GM18909 (cell line): ENCODE measurements around the gene INAFM1.

Experiments
- ATAC-seq: cut with Tn5 transposase; IDR thresholded peaks from one replicate; pipeline ENCODE4 v1.9.1; 2021; ENCODE audit warnings: mild to moderate bottlenecking; ENCODE audit not compliant: unreplicated experiment, poor library complexity

Gene INAFM1

GRCh38 chr19:47305309-47305751 lies 30.6 kb downstream of the INAFM1 start:
- no peak for ATAC-seq

- no peak for ATAC-seq
Observed at GRCh38 chr19:47306303-47306702, 31.6 kb downstream of the INAFM1 start.

DNA sequence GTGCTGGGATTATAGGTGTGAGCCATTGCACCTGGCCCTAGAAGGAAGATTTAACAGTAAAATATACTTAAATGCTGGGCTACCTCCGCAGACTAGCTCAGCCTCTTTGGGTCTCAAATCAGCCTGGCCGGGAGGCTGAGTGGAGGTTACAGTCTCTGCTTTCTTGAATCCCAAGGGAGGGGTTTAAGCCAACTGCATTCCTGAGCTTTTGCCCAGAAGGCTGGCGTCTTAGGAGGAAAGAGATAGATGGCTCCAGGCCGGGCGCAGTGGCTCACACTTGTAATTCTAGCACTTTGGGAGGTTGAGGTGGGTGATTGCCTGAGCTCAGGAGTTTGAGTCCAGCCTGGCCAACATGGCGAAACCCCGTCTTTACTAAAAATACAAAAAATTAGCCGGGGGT lies 34.4 kb downstream of the INAFM1 start:
- no peak for ATAC-seq

DNA sequence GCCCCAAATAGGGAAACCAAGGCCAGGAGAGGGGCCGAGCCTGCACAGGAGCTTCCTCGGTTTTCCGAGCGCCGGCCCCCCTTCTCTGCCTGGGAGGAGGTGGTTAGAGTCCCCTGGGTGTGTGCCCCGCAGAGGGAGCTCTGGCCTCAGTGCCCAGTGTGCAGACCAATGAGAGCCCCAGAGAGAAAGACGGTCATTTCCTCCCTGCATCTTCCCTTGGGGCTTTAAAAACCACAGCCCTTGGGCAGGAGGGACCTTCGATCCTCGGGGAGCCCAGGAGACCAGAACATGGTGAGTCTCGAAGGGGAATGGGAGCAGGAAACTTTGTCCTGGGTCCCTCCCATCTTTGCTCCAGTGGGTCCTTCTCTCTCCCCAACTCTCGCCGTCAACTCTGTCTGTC lies 34.9 kb downstream of the INAFM1 start, which contains the start of gene C5AR1:
Gene C5AR1, plus strand, starts transcription at position 254 of the 400 bp plus-strand sequence. Its CDS starts 35 bp downstream, at position 289.
- no peak for ATAC-seq

- ATAC-seq, result no peak
Observed at GRCh38 chr19:47310323-47310722, 35.6 kb downstream of the INAFM1 start.

DNA sequence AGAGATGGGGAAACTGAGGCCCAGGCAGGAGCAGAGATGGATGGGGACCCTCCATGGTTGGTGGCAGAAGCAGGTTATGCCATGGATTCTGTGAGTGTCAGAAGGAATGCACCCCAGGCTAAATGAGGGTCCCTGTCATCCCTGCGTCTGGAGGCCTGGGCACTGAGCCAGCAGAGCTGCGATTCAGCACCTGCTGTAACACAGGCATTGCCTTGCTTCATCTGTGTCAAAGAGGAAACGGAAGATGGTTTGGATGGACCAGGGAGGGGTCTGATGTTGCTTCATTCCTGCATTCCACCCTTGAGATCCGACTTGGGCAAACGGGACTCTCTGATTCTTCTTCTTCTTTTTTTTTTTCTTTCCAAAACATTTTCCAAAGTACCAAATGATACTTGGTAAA lies 36.1 kb downstream of the INAFM1 start:
- no peak for ATAC-seq

DNA sequence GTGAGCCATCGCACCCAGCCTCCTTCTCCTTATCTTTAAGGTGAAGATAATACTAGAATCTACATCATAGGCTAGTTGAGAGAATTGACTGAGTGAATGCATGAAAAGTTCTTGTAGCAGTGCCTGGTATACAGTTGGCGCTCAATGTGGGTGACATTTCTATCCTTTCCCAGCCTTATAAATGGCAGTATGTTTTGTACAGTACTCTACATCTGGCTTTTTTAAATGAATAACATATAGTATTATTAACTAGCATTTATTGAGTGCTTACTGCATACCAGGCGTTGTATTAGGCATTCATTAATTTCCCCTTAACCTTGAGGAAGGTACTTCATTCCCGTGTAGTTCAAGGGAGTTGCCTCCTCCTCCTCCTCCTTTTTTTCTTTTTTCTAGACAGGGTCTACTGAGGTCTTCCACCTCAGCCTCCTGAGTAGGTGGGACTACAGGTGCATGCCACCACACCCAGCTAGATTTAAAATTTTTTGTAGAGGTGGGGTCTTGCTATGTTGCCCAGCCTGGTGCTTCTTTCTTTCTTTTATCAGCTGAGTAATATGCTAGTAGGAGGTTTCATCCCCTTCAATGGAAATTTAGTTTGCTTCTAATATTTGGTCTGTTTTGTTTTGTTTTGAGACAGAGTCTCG lies 37.8 kb downstream of the INAFM1 start:
- ATAC-seq, result no peak

GRCh38 chr19:47313754-47314295 lies 39.1 kb downstream of the INAFM1 start:
- ATAC-seq, result no peak

DNA sequence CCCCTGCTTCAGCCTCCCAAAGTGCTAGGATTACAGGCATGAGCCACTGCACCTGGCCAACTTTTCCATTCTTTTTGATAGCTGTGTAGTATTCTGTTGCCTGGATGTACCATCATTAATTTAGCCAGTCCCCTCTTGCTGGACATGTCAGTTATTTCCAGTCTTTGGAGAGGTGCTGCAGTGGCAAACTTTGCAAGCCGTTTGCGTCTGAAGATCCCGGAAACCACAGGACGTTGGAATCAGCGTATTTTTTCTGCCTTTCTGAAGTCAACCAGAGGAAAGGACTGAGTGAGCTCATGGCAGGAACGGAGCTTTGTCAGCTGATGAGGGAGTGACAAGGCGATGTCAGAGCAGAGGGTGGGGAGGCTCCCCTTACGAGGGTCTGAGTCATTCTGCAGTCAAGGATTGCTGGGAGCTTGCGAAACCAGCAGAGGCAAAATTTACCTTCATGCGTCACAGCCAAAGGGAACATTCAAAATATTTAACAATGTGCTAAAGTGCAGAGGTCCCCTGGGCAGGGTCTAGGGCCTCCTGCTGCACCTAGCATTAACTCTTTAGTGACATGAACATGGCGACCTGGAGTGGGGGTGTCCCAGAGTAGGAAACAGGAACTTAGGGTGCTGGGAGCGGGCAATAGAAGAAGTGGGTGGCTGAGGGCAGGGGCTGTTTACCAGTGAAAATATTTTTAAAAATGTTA lies 40.6 kb downstream of the INAFM1 start:
- ATAC-seq, result no peak

DNA sequence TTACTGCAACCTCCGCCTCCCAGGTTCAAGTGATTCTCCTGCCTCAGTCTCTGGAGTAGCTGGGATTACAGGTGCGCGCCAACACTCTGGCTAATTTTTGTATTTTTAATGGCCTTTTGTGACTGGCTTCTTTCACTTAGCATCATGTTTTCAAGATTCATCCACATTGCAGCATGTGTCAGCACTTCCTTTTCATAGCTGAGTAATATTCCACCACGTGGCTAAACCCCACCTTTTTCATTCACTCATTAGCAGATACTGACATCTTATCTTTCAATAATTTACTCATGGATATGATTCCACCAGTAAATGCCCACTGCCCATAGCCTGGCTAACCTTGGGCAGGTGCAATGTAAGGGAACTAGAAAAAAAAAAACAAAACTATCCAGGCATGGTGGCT lies 41.8 kb downstream of the INAFM1 start:
- no peak for ATAC-seq

DNA sequence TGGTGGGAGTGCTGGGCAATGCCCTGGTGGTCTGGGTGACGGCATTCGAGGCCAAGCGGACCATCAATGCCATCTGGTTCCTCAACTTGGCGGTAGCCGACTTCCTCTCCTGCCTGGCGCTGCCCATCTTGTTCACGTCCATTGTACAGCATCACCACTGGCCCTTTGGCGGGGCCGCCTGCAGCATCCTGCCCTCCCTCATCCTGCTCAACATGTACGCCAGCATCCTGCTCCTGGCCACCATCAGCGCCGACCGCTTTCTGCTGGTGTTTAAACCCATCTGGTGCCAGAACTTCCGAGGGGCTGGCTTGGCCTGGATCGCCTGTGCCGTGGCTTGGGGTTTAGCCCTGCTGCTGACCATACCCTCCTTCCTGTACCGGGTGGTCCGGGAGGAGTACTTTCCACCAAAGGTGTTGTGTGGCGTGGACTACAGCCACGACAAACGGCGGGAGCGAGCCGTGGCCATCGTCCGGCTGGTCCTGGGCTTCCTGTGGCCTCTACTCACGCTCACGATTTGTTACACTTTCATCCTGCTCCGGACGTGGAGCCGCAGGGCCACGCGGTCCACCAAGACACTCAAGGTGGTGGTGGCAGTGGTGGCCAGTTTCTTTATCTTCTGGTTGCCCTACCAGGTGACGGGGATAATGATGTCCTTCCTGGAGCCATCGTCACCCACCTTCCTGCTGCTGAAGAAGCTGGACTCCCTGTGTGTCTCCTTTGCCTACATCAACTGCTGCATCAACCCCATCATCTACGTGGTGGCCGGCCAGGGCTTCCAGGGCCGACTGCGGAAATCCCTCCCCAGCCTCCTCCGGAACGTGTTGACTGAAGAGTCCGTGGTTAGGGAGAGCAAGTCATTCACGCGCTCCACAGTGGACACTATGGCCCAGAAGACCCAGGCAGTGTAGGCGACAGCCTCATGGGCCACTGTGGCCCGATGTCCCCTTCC lies 45.5 kb downstream of the INAFM1 start:
- no peak for ATAC-seq

GRCh38 chr19:47321630-47322029 lies 46.9 kb downstream of the INAFM1 start:
- ATAC-seq, result no peak

DNA sequence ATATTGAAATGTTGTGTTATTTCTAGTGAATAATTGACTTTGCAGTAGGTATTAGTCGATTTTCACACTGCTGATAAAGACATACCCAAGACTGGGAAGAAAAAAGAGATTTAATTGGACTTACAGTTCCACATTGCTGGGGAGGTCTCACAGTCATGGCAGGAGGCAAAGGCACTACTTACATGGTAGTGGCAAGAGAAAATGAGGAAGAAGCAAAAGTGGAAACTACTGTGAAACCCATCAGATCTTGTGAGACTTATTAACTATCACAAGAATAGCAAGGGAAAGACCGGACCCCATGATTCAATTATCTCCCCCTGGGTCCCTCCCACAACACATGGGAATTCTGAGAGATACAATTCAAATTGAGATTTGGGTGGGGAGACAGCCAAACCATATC lies 47.4 kb downstream of the INAFM1 start:
- no peak for ATAC-seq

- ATAC-seq, result no peak
Observed at GRCh38 chr19:47323409-47323808, 48.7 kb downstream of the INAFM1 start.

- ATAC-seq, result no peak
Observed at GRCh38 chr19:47323872-47324271, 49.2 kb downstream of the INAFM1 start.

GRCh38 chr19:47324502-47324901 lies 49.8 kb downstream of the INAFM1 start:
- ATAC-seq, result no peak
